ENCODE results near the gene WHRN. TPM values are rescaled to one million over a fixed set of nuclear protein-coding genes. Genes with fewer than 3 reads are reported as not detected.

The WHRN gene
- total and polyA plus RNA-seq, 2 experiments from 2014 or later: 8.3 to 8.9 TPM

DNA sequence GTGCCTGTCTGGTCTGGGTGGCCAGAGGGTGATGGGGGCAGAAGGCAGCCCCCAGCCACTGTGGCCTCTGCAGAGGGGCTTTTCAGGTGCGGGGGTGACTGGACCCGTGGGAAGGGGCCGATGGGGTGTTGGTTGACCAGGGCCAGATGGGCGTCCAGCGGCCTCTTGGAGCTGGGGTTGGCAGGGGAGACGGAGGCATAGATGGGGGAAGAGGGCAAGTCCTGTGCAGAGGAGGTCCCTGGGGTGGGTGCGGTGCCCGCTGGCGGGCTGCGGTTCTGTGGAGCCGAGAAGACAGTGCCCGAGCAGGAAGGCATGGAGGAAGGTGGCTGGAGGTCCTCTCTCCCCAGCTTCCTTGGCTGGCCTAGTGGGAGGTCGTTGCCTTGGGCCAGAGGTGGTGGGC, 98.8 kb downstream of the WHRN start (continued):
- TF ChIP-seq, protein P1, sequence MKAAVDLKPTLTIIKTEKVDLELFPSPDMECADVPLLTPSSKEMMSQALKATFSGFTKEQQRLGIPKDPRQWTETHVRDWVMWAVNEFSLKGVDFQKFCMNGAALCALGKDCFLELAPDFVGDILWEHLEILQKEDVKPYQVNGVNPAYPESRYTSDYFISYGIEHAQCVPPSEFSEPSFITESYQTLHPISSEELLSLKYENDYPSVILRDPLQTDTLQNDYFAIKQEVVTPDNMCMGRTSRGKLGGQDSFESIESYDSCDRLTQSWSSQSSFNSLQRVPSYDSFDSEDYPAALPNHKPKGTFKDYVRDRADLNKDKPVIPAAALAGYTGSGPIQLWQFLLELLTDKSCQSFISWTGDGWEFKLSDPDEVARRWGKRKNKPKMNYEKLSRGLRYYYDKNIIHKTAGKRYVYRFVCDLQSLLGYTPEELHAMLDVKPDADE (IDR thresholded peaks at IDR 0.05): no peak
- TF ChIP-seq STAT1 (IDR thresholded peaks at IDR 0.05; ENCODE audit: unreplicated experiment): no peak
- no peak for TF ChIP-seq ZNF114 (CRISPR knock-in tag; IDR thresholded peaks at IDR 0.05)
- no peak for TF ChIP-seq POLR2AphosphoS5 (IDR thresholded peaks at IDR 0.05; ENCODE audit: low read depth)
- TF ChIP-seq, protein P2, sequence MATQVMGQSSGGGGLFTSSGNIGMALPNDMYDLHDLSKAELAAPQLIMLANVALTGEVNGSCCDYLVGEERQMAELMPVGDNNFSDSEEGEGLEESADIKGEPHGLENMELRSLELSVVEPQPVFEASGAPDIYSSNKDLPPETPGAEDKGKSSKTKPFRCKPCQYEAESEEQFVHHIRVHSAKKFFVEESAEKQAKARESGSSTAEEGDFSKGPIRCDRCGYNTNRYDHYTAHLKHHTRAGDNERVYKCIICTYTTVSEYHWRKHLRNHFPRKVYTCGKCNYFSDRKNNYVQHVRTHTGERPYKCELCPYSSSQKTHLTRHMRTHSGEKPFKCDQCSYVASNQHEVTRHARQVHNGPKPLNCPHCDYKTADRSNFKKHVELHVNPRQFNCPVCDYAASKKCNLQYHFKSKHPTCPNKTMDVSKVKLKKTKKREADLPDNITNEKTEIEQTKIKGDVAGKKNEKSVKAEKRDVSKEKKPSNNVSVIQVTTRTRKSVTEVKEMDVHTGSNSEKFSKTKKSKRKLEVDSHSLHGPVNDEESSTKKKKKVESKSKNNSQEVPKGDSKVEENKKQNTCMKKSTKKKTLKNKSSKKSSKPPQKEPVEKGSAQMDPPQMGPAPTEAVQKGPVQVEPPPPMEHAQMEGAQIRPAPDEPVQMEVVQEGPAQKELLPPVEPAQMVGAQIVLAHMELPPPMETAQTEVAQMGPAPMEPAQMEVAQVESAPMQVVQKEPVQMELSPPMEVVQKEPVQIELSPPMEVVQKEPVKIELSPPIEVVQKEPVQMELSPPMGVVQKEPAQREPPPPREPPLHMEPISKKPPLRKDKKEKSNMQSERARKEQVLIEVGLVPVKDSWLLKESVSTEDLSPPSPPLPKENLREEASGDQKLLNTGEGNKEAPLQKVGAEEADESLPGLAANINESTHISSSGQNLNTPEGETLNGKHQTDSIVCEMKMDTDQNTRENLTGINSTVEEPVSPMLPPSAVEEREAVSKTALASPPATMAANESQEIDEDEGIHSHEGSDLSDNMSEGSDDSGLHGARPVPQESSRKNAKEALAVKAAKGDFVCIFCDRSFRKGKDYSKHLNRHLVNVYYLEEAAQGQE (IDR thresholded peaks at IDR 0.05; ENCODE audit: unreplicated experiment): no peak
- no peak for TF ChIP-seq EZH2 (IDR thresholded peaks at IDR 0.05; ENCODE audit: low read depth, unreplicated experiment)
- TF ChIP-seq, protein P3, sequence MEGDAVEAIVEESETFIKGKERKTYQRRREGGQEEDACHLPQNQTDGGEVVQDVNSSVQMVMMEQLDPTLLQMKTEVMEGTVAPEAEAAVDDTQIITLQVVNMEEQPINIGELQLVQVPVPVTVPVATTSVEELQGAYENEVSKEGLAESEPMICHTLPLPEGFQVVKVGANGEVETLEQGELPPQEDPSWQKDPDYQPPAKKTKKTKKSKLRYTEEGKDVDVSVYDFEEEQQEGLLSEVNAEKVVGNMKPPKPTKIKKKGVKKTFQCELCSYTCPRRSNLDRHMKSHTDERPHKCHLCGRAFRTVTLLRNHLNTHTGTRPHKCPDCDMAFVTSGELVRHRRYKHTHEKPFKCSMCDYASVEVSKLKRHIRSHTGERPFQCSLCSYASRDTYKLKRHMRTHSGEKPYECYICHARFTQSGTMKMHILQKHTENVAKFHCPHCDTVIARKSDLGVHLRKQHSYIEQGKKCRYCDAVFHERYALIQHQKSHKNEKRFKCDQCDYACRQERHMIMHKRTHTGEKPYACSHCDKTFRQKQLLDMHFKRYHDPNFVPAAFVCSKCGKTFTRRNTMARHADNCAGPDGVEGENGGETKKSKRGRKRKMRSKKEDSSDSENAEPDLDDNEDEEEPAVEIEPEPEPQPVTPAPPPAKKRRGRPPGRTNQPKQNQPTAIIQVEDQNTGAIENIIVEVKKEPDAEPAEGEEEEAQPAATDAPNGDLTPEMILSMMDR (conservative IDR thresholded peaks at IDR 0.05; ENCODE audit: low read depth in 2 of 2): no peak
- TF ChIP-seq CREB1 (CRISPR knock-in tag; IDR thresholded peaks at IDR 0.05; ENCODE audit: low read depth): no peak
- TF ChIP-seq EZH2phosphoT487 (IDR thresholded peaks at IDR 0.05; ENCODE audit: unreplicated experiment): no peak
- TF ChIP-seq JUNB (IDR thresholded peaks at IDR 0.05; ENCODE audit: unreplicated experiment): no peak

DNA sequence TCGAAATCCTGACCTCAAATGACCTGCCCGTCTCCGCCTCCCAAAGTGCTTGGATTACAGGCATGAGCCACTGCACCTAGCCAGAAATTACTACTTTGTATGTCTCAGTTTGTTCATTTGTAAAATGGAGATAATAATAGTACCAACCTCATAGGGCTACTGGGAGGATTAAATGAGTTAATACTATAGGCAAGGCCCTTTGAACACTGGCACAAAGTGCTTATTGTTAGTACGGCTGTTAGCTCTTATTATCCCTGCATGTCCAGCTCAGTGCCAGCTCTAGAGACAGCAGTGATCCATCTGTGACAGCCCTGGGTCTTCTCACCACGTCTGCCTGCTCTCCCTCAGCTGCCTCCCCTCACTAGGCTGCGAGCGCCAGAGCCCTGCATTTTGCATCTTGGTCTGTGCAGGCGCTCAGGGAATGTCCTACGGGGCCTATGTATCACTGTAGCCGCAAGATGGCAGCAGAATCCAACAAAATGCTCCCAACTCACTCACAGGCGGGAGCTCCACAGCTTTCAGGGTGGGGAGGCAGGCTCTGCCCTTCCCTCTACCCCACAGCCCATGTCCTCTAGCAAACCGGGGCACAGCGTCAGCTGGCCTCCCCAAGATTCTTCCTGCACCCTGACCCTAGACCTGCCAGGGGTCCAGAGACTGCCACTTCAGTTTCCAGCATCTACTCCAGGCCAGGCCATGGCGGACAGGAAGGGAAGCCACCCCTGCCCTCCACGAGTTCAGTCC, 99.8 kb downstream of the WHRN start:
- Mint-ChIP-seq H3K9me3 (no peaks in the 10 kb centered on the region), H3K4me3 (no peak overlapping the region), H3K27ac (no peak overlapping the region), H3K27me3 (ENCODE audit: insufficient read depth, low read depth, poor library complexity) (peaks cover 6% of the 10 kb centered on the region), H3K36me3 (ENCODE audit: low read depth) (no peaks in the 10 kb centered on the region), H3K4me1 (peaks cover 26% of the 10 kb centered on the region)
- Histone ChIP-seq H3K79me2 (replicated peaks; ENCODE audit: insufficient read depth) (no peaks in the 10 kb centered on the region), H3K4me2 (no peak overlapping the region), H4K20me1 (replicated peaks; ENCODE audit: insufficient read depth) (no peaks in the 10 kb centered on the region), H3F3A (replicated peaks; ENCODE audit: low read depth) (no peaks in the 10 kb centered on the region), H3K4me1 (ENCODE audit: insufficient read depth) (peaks cover 12% of the 10 kb centered on the region; the same call in 1 of the 2 replicates), H2AFZ (0 out of 2 replicates have a peak overlapping the region, but pooled peaks have one; percentile 74), H3K27ac (ENCODE audit: low read depth) (no peak overlapping the region), H3K36me3 (ENCODE audit: insufficient read depth) (no peaks in the 10 kb centered on the region), H3K4me3 (no peak overlapping the region), H3K27me3 (ENCODE audit: insufficient read depth) (no peaks in the 10 kb centered on the region), H3K9me2 (ENCODE audit: insufficient read depth) (no peaks in the 10 kb centered on the region)
- no peak for TF ChIP-seq EZH2 (IDR thresholded peaks at IDR 0.05; ENCODE audit: low read depth, unreplicated experiment)
- TF ChIP-seq, protein P3 (conservative IDR thresholded peaks at IDR 0.05; ENCODE audit: low read depth in 2 of 2): peak; percentile 80 to 95
- ATAC-seq (peak; percentile 95), DNase-seq (ENCODE audit: low spot score) (peak; percentile 92)

Measured in GM23338 (cell line).